ENCODE results near the gene FMR1NB.

GRCh38 chrX:148035380-148035779 is 54.2 kb downstream of the FMR1NB start:
- TF ChIP-seq HDGF (IDR thresholded peaks at IDR 0.05; ENCODE audit: borderline replicate concordance) (no peak), ELF4 (IDR thresholded peaks at IDR 0.05) (no peak), TARDBP (IDR thresholded peaks at IDR 0.05) (no peak), FOXM1 (IDR thresholded peaks at IDR 0.05; ENCODE audit: borderline replicate concordance) (no peak), PKNOX1 (IDR thresholded peaks at IDR 0.05) (no peak), BHLHE40 (IDR thresholded peaks at IDR 0.05; ENCODE audit: borderline replicate concordance) (no peak), FOXA1 (IDR thresholded peaks at IDR 0.05) (no peak), ARNT (IDR thresholded peaks at IDR 0.05) (no peak), SUZ12 (IDR thresholded peaks at IDR 0.05) (no peak)

Measured in HEK293T (cell line).